ENCODE data around the gene SLC35F3.

The SLC35F3 gene

GRCh38 chr1:234216116-234216703 lies 311.7 kb downstream of the SLC35F3 start:
- no peaks in the 10 kb centered on the region for H3K79me1 ChIP-seq (ENCODE audit: low read depth, low read length)
- H2BK120ac ChIP-seq (ENCODE audit: low read depth, low read length) = no peak overlapping the region
- peaks cover 2 to 73% (median 33%) of the 10 kb centered on the region in 3 experiments for H3K27me3 ChIP-seq (ENCODE audit: control insufficient read depth in 3 of 3, insufficient read depth in 3 of 3, low read depth in 1 of 3, low read length in 3 of 3)
- no peak overlapping the region for H2AFZ ChIP-seq (ENCODE audit: low read length)
- H2AK5ac ChIP-seq (ENCODE audit: low read depth, low read length) = no peak overlapping the region
- H2BK12ac ChIP-seq (ENCODE audit: low read length) = no peak overlapping the region
- no peaks in the 10 kb centered on the region for H3K36me3 ChIP-seq (replicated peaks in 1 of 2; ENCODE audit: control insufficient read depth in 2 of 2, insufficient read depth in 2 of 2, low read length in 2 of 2)
- no peak overlapping the region for H3K9ac ChIP-seq (ENCODE audit: low read depth, low read length, poor library complexity)
- H3K9me3 ChIP-seq (replicated peaks in 1 of 2; ENCODE audit: control insufficient read depth in 2 of 2, insufficient read depth in 1 of 2, low read depth in 1 of 2, low read length in 2 of 2) = peaks cover 0 to 2% of the 10 kb centered on the region in 2 donors
- no peak overlapping the region for H3K4me3 ChIP-seq (ENCODE audit: low read length in 2 of 2)
- H3K4me2 ChIP-seq (ENCODE audit: insufficient read depth, low read length, poor library complexity, severe bottlenecking) = no peak overlapping the region
- peak overlapping the region; percentile 32 for H3K18ac ChIP-seq (ENCODE audit: low read length)
- H3K4ac ChIP-seq (ENCODE audit: low read length) = no peak overlapping the region
- H3K23ac ChIP-seq (ENCODE audit: low read depth, low read length, poor library complexity) = no peak overlapping the region
- H3K27ac ChIP-seq (replicated peaks; ENCODE audit: low read length) = no peak overlapping the region
- no peak overlapping the region for H3K14ac ChIP-seq (ENCODE audit: low read length)
- no peak overlapping the region for H2BK5ac ChIP-seq (ENCODE audit: low read length)
- peaks cover 0 to 10% of the 10 kb centered on the region in 2 donors for H3K4me1 ChIP-seq (ENCODE audit: control insufficient read depth in 2 of 2, insufficient read depth in 1 of 2, low read depth in 1 of 2, low read length in 2 of 2)
- no peak overlapping the region for H2BK15ac ChIP-seq (ENCODE audit: low read length)
- DNase-seq (ENCODE audit: low spot score) = no peak
- H4K91ac ChIP-seq (ENCODE audit: low read depth, low read length, poor library complexity) = no peak overlapping the region
- no peak overlapping the region for H4K8ac ChIP-seq (ENCODE audit: low read depth, low read length)
- no CpG with 5 or more reads among the region's 8 CpGs for WGBS, 2 donors (ENCODE audit: extremely low coverage in 2 of 2, insufficient read length in 2 of 2, insufficient replicate concordance in 1 of 2)

- H3K27me3 ChIP-seq (ENCODE audit: control insufficient read depth in 3 of 3, insufficient read depth in 3 of 3, low read depth in 1 of 3, low read length in 3 of 3) = peaks cover 2 to 85% (median 33%) of the 10 kb centered on the region in 3 experiments
- no peaks in the 10 kb centered on the region for H3K36me3 ChIP-seq (replicated peaks in 1 of 2; ENCODE audit: control insufficient read depth in 2 of 2, insufficient read depth in 2 of 2, low read length in 2 of 2)
- H3K18ac ChIP-seq (ENCODE audit: low read length) = no peak overlapping the region
- no peak overlapping the region for H3K9ac ChIP-seq (ENCODE audit: low read depth, low read length, poor library complexity)
- H4K91ac ChIP-seq (ENCODE audit: low read depth, low read length, poor library complexity) = no peak overlapping the region
- no peak overlapping the region for H2AFZ ChIP-seq (ENCODE audit: low read length)
- no peak overlapping the region for H4K8ac ChIP-seq (ENCODE audit: low read depth, low read length)
- H3K4me2 ChIP-seq (ENCODE audit: insufficient read depth, low read length, poor library complexity, severe bottlenecking) = no peak overlapping the region
- H3K23ac ChIP-seq (ENCODE audit: low read depth, low read length, poor library complexity) = no peak overlapping the region
- no peak overlapping the region for H2BK120ac ChIP-seq (ENCODE audit: low read depth, low read length)
- no peaks in the 10 kb centered on the region for H3K79me1 ChIP-seq (ENCODE audit: low read depth, low read length)
- no peak overlapping the region for H3K14ac ChIP-seq (ENCODE audit: low read length)
- no peak overlapping the region for H2AK5ac ChIP-seq (ENCODE audit: low read depth, low read length)
- no CpG with 5 or more reads among the region's 4 CpGs for WGBS, 2 donors (ENCODE audit: extremely low coverage in 2 of 2, insufficient read length in 2 of 2, insufficient replicate concordance in 1 of 2)
- H2BK15ac ChIP-seq (ENCODE audit: low read length) = no peak overlapping the region
- no peak overlapping the region for H2BK5ac ChIP-seq (ENCODE audit: low read length)
- no peak overlapping the region for H3K4me3 ChIP-seq (ENCODE audit: low read length in 2 of 2)
- H3K9me3 ChIP-seq (replicated peaks in 1 of 2; ENCODE audit: control insufficient read depth in 2 of 2, insufficient read depth in 1 of 2, low read depth in 1 of 2, low read length in 2 of 2) = no peaks in the 10 kb centered on the region
- H3K4ac ChIP-seq (ENCODE audit: low read length) = no peak overlapping the region
- peaks cover 0 to 10% of the 10 kb centered on the region in 2 donors for H3K4me1 ChIP-seq (ENCODE audit: control insufficient read depth in 2 of 2, insufficient read depth in 1 of 2, low read depth in 1 of 2, low read length in 2 of 2)
- H2BK12ac ChIP-seq (ENCODE audit: low read length) = no peak overlapping the region
- DNase-seq (ENCODE audit: low spot score) = no peak
- no peak overlapping the region for H3K27ac ChIP-seq (replicated peaks; ENCODE audit: low read length)
Measured at GRCh38 chr1:234217316-234217840, 312.9 kb downstream of the SLC35F3 start.

GRCh38 chr1:234218078-234218477 lies 313.6 kb downstream of the SLC35F3 start:
- no CpG with 5 or more reads among the region's 3 CpGs for WGBS, 2 donors (ENCODE audit: extremely low coverage in 2 of 2, insufficient read length in 2 of 2, insufficient replicate concordance in 1 of 2)

GRCh38 chr1:234219711-234220110 lies 315.2 kb downstream of the SLC35F3 start:
- Histone ChIP-seq H2BK15ac (ENCODE audit: low read length) (no peak overlapping the region), H3K18ac (ENCODE audit: low read length) (peak overlapping the region; percentile 39), H3K79me1 (ENCODE audit: low read depth, low read length) (no peaks in the 10 kb centered on the region), H3K23ac (ENCODE audit: low read depth, low read length, poor library complexity) (no peak overlapping the region), H2AFZ (ENCODE audit: low read length) (no peak overlapping the region), H3K14ac (ENCODE audit: low read length) (peak overlapping the region; percentile 11), H3K9me3 (replicated peaks in 1 of 2; ENCODE audit: control insufficient read depth in 2 of 2, insufficient read depth in 1 of 2, low read depth in 1 of 2, low read length in 2 of 2) (no peaks in the 10 kb centered on the region), H3K36me3 (replicated peaks in 1 of 2; ENCODE audit: control insufficient read depth in 2 of 2, insufficient read depth in 2 of 2, low read length in 2 of 2) (no peaks in the 10 kb centered on the region), H2BK12ac (ENCODE audit: low read length) (no peak overlapping the region), H4K91ac (ENCODE audit: low read depth, low read length, poor library complexity) (no peak overlapping the region), H3K4me2 (ENCODE audit: insufficient read depth, low read length, poor library complexity, severe bottlenecking) (no peak overlapping the region), H3K27me3 (ENCODE audit: control insufficient read depth in 3 of 3, insufficient read depth in 3 of 3, low read depth in 1 of 3, low read length in 3 of 3) (peaks cover 0 to 79% (median 15%) of the 10 kb centered on the region in 3 experiments), H2BK5ac (ENCODE audit: low read length) (no peak overlapping the region), H4K8ac (ENCODE audit: low read depth, low read length) (no peak overlapping the region), H3K9ac (ENCODE audit: low read depth, low read length, poor library complexity) (no peak overlapping the region), H3K4me1 (ENCODE audit: control insufficient read depth in 2 of 2, insufficient read depth in 1 of 2, low read depth in 1 of 2, low read length in 2 of 2) (peaks cover 0 to 5% of the 10 kb centered on the region in 2 donors), H2AK5ac (ENCODE audit: low read depth, low read length) (no peak overlapping the region), H3K4me3 (ENCODE audit: low read length in 2 of 2) (no peak overlapping the region), H3K27ac (replicated peaks; ENCODE audit: low read length) (no peak overlapping the region), H3K4ac (ENCODE audit: low read length) (no peak overlapping the region), H2BK120ac (ENCODE audit: low read depth, low read length) (no peak overlapping the region)
- WGBS, 2 donors (ENCODE audit: extremely low coverage in 2 of 2, insufficient read length in 2 of 2, insufficient replicate concordance in 1 of 2) = no CpG with 5 or more reads among the region's 9 CpGs
- no peak for DNase-seq (ENCODE audit: low spot score)

More at GRCh38 chr1:234218078-234218477, 313.6 kb downstream of the SLC35F3 start:
- H3K23ac ChIP-seq (ENCODE audit: low read depth, low read length, poor library complexity) = no peak overlapping the region
- no peak overlapping the region for H3K4me3 ChIP-seq (ENCODE audit: low read length in 2 of 2)
- H2BK12ac ChIP-seq (ENCODE audit: low read length) = no peak overlapping the region
- H3K27me3 ChIP-seq (ENCODE audit: control insufficient read depth in 3 of 3, insufficient read depth in 3 of 3, low read depth in 1 of 3, low read length in 3 of 3) = peaks cover 2 to 87% (median 31%) of the 10 kb centered on the region in 3 experiments
- H2BK120ac ChIP-seq (ENCODE audit: low read depth, low read length) = no peak overlapping the region
- no peaks in the 10 kb centered on the region for H3K36me3 ChIP-seq (replicated peaks in 1 of 2; ENCODE audit: control insufficient read depth in 2 of 2, insufficient read depth in 2 of 2, low read length in 2 of 2)
- no peak overlapping the region for H2BK5ac ChIP-seq (ENCODE audit: low read length)
- H4K91ac ChIP-seq (ENCODE audit: low read depth, low read length, poor library complexity) = no peak overlapping the region
- H3K14ac ChIP-seq (ENCODE audit: low read length) = no peak overlapping the region
- H3K18ac ChIP-seq (ENCODE audit: low read length) = no peak overlapping the region
- H3K9me3 ChIP-seq (replicated peaks in 1 of 2; ENCODE audit: control insufficient read depth in 2 of 2, insufficient read depth in 1 of 2, low read depth in 1 of 2, low read length in 2 of 2) = no peaks in the 10 kb centered on the region
- H4K8ac ChIP-seq (ENCODE audit: low read depth, low read length) = no peak overlapping the region
- H3K4me1 ChIP-seq (ENCODE audit: control insufficient read depth in 2 of 2, insufficient read depth in 1 of 2, low read depth in 1 of 2, low read length in 2 of 2) = peaks cover 0 to 10% of the 10 kb centered on the region in 2 donors
- DNase-seq (ENCODE audit: low spot score) = no peak
- H2BK15ac ChIP-seq (ENCODE audit: low read length) = no peak overlapping the region
- no peak overlapping the region for H3K4me2 ChIP-seq (ENCODE audit: insufficient read depth, low read length, poor library complexity, severe bottlenecking)
- no peak overlapping the region for H2AK5ac ChIP-seq (ENCODE audit: low read depth, low read length)
- H3K27ac ChIP-seq (replicated peaks; ENCODE audit: low read length) = no peak overlapping the region
- H3K79me1 ChIP-seq (ENCODE audit: low read depth, low read length) = no peaks in the 10 kb centered on the region
- no peak overlapping the region for H3K4ac ChIP-seq (ENCODE audit: low read length)
- H2AFZ ChIP-seq (ENCODE audit: low read length) = no peak overlapping the region
- H3K9ac ChIP-seq (ENCODE audit: low read depth, low read length, poor library complexity) = no peak overlapping the region

Measured in neuronal stem cell (in vitro differentiated cells).